Measurements from ENCODE around the gene PRKAG2.

PRKAG2 gene

GRCh38 chr7:151744656-151745638 lies 132.0 kb downstream of the PRKAG2 start:
- DNase-seq (ENCODE audit: low read depth): peak; percentile 77
- H3K4me3 ChIP-seq (ENCODE audit: low read length): no peak overlapping the region
- TF ChIP-seq CTCF (IDR thresholded peaks at IDR 0.05; ENCODE audit: insufficient read depth, low read depth, low read length, missing control alignments): peak; percentile 46

GRCh38 chr7:151744051-151744580 lies 132.8 kb downstream of the PRKAG2 start:
- no peak for TF ChIP-seq CTCF (IDR thresholded peaks at IDR 0.05; ENCODE audit: insufficient read depth, low read depth, low read length, missing control alignments)
- no peak overlapping the region for H3K4me3 ChIP-seq (ENCODE audit: low read length)
- DNase-seq (ENCODE audit: low read depth): no peak

GRCh38 chr7:151743481-151743983 lies 133.4 kb downstream of the PRKAG2 start:
- no peak for TF ChIP-seq CTCF (IDR thresholded peaks at IDR 0.05; ENCODE audit: insufficient read depth, low read depth, low read length, missing control alignments)
- no peak for DNase-seq (ENCODE audit: low read depth)
- H3K4me3 ChIP-seq (ENCODE audit: low read length): no peak overlapping the region

- no peak overlapping the region for H3K4me3 ChIP-seq (ENCODE audit: low read length)
- TF ChIP-seq CTCF (IDR thresholded peaks at IDR 0.05; ENCODE audit: insufficient read depth, low read depth, low read length, missing control alignments): no peak
- DNase-seq (ENCODE audit: low read depth): no peak
These were observed 134.0 kb downstream of the PRKAG2 start for GRCh38 chr7:151742713-151743480.

- H3K4me3 ChIP-seq (ENCODE audit: low read length): no peak overlapping the region
- no peak for DNase-seq (ENCODE audit: low read depth)
- TF ChIP-seq CTCF (IDR thresholded peaks at IDR 0.05; ENCODE audit: insufficient read depth, low read depth, low read length, missing control alignments): no peak
These were observed 135.3 kb downstream of the PRKAG2 start for GRCh38 chr7:151741585-151741984.

- no peak for DNase-seq (ENCODE audit: low read depth)
- TF ChIP-seq CTCF (IDR thresholded peaks at IDR 0.05; ENCODE audit: insufficient read depth, low read depth, low read length, missing control alignments): no peak
These were observed 136.6 kb downstream of the PRKAG2 start for GRCh38 chr7:151740081-151740851.

More at GRCh38 chr7:151740081-151740851, 136.6 kb downstream of the PRKAG2 start:
- H3K4me3 ChIP-seq (ENCODE audit: low read length): no peak overlapping the region
